CD4-positive, alpha-beta T cell treated with Interleukin-4 for 4 hours (primary cell): ENCODE results near the gene BCAS4.
"Not testable (repeated sequence)": the region's sequence is repeated elsewhere in the genome, so short reads cannot be mapped to it uniquely, and the experiment has no call there.

Experiments
- DNase-seq: peaks from one replicate; pipeline ENCODE4 v3.0.0-alpha.2; 2020

The BCAS4 gene

GRCh38 chr20:50881759-50882424 is 87.0 kb downstream of the BCAS4 start:
- not testable (repeated sequence) for DNase-seq

DNA sequence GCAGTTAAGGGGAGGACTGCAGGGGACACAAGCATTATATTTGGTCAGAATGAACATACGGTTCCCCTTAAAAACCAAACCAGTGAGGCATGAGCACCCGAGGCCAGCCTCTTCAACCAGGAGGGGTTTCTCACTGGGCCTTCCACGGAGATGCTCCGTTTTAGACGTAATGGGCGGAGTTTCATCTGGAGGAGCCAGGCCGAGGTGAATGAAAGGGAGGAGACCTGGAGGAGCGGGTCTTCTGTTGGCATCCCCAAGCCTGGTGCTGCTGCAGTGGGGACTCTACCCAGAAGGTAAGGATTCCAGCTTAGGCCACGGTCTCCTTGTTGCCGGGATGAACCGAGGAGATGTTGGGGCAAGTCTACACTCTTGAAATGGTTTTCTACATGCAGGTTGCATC is 89.0 kb downstream of the BCAS4 start:
- no peak for DNase-seq

GRCh38 chr20:50885068-50885467 is 90.2 kb downstream of the BCAS4 start:
- no peak for DNase-seq

DNA sequence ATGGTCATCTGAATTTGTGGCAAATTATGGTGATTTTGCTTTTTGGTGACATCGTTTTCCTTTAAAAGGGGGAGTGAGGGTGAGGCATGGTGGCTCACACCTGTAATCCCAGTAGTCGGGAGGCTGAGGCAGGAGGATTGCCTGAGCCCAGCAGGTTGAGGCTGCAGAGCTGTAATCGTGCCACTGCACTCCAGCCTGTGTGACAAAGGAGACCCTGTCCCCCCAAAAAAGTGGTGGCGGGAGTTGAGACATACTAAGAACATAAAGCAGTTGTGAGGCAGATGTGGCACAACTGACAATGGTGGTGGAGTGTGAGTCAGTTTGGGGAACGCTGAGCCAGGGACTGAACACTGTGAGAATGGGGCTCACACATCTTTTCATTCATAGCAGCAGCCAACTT is 90.9 kb downstream of the BCAS4 start:
- no peak for DNase-seq

DNA sequence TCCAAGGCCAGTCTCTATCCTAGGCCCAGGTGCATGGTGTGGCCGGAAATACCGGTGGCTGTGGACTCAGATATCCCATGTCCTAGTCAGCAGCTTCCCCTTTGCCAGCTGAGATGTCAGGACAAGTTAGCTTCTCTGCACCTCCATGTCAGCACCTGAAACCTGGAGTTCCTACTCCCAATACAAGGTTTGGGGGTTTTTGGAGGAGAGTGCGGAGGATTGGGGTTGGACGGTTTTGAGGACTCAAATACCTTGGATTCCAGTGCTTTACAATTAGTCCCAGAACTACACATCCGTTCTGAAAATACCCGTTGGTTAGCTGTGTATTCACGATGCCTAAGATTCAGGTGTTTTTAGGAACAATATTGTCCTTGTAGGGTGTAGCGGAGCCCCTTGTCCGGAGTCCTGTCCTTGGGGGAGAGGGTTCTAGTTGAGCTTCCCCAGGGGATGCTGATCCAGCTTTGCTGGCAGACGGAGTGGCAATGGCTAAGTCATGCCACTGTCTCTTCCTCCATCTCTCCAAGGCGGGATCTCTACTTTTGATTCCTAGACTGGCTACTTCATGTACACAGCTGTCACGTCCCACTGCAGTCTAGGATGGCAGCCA is 91.4 kb downstream of the BCAS4 start:
- DNase-seq, result no peak

- no peak for DNase-seq
Observed at GRCh38 chr20:50887576-50887975, 92.7 kb downstream of the BCAS4 start.

- no peak for DNase-seq
Observed at GRCh38 chr20:50891138-50891537, 96.3 kb downstream of the BCAS4 start.

- no peak for DNase-seq
Observed at GRCh38 chr20:50892394-50892793, 97.5 kb downstream of the BCAS4 start.

DNA sequence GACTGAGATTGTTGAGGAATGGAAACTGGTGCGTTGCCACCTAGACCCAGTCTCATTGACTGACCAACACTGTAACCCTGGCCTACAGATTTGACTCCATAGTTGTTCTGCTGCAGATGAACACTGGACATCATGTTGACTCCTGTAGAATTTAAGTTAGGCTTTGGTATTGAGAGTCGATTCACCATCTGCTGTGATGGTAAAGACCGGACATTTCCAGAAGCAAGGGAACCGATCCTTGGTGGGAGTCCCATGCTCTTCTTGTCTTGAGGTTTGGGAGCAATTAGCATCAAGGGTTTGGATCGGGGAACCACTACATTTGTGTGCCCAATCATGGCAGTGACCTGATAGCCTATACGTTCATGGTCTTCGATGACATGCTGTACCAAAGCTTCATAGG is 98.8 kb downstream of the BCAS4 start:
- DNase-seq, result no peak

DNA sequence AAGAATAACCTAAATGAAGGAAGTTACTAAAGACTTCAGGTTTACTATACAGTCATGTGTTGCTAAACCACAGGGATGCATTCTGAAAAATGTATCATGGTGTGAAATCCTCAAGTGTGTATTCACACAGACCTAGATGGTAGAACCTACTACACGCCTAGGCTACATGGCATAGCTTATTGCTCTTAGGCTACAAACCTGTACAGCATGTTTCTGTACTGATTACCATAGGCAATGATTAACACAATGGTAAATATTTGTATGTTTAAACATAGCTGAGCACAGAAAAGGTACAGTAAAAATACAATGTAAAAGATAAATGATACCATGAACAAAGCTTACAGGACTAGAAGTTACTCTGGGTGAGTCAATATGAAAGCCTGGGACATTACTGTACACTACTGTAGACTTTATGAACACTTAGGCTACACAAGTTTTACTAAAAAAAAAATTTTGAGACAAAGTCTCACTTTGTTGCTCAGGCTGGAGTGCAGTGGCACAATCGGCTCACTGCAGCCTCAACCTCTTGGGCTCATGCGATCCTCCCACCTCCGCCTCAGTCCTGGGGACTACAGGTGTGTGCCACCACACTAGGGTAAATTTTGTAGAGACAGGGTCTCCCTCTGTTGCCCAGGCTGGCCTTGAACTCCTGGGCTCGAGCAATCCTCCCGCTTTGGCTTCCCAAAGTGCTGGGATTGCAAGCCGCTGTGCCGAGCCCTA is 100.4 kb downstream of the BCAS4 start:
- DNase-seq, result no peak

- DNase-seq, result no peak
Observed at GRCh38 chr20:50898475-50898874, 103.6 kb downstream of the BCAS4 start.

DNA sequence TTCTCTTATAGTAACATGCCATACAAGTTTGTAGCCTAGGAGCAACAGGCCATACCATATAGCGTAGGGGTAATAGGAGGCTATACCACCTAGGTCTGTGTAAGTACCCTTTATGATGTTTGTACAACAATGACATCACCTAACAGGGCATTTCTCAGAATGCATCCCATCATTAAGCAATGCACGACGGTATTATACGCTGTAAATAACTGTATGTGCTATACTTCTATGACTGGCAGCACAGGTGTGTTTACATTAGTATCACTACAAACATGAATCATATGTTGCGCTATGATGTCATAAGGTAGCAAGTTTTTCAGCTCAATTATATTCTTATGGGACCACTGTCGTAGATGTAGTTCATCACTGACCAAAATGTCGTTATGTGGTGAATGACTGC is 105.4 kb downstream of the BCAS4 start:
- no peak for DNase-seq

DNA sequence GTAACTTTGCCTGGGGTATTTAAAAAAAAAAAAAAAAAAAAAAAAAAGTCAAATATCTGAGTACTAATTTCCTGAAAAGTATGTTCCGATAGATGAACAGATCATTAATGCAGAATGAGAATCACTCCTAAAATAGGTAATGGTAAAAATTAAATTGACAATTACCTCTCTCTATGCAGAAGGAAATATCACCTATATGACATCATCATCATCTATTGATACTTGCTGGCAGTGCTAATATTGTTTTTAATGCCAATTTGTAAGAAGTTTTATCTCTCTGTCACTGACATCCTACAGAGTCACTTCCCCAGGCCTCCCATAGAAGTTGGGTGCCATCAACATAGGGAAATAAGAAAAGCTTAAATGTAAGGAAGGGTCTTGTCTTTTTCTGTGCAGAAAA is 106.4 kb downstream of the BCAS4 start:
- DNase-seq, result no peak

DNA sequence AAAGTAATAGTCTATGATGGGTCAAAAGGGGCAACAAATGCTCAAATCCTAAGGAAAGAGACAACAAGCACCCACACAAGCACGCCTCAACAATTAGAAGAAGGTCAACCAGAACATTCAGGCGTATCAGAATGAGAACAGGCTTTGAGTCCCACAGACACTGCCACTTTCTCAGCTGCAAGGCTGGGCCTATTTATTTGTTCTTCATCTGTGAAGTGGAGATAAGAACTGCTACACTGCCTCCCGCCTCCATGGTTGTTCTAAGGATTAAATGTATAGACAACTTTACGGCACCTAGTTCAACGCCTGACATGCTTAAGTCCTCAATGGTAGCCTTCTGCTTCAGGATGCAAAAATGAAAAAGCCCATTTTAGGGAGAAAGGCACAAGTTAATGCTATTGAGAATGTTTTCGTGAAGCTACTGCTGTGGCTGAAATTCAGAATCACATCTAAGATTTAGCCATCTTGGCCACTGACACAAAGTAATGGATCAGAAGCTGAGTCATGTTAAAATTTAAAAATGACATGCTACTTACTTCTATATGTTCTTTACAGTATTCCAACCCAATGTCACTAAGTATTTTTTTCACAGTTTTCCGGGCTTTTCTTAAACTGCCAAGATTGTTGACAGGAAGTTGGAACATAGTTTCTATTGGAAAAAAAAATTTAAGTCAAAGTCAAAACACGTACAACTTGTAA is 108.6 kb downstream of the BCAS4 start:
- DNase-seq, result no peak

- DNase-seq, result no peak
Observed at GRCh38 chr20:50904067-50904570, 109.3 kb downstream of the BCAS4 start.

DNA sequence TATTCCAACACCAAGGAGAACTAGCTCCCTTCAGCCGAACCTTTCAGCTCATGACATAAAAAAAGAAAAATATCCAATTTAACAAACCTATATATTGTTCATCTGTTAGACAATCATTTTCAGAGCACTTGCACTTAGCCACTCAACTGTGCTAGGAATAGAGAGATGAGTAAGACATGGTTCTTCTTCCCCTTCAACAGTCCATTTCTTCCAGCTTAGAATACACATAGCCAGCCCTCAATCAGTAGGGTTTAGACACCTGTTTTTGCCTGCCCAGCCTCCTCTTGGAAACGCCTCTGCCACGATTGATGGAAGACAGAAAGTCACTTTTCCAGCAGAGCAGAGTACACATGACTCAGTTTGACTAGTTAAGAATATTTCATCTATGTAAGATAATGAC is 114.6 kb downstream of the BCAS4 start:
- DNase-seq, result no peak

DNA sequence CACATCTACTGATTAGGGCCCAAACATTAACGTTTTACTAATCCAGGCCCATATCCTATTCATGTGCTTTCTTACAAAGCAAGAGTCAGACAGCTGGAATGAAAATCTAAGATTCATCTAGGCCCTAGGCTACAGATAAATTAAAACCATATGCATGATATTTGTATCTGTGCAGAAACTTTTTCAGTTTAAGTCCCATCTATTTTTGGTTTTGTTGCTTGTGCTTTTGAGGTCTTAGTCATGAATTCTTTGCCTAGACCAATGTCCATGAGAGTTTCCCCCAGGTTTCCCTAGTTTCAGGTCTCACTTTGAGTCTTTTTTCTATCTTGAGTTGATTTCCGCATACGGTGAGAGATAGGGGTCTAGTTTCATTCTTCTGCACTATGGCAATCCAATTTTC is 116.2 kb downstream of the BCAS4 start:
- no peak for DNase-seq

DNA sequence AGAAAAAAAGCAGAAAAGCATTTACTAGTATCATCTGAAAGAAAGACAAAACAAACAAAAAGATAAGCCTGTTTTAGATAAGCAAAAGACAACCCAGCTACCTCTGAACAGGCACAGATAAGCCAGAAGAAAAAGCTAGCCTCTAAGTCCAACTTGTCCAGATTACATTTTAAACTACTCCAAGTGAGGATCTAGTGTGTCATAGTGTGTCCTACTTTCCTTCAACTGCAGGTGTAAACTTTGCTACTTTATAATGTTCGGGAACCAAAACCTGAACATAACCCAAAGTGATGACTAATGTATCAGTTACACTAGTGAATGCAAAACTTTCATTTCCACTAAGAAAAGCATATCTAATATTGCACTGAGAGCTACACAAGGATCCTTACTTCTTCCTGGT is 116.9 kb downstream of the BCAS4 start:
- no peak for DNase-seq

GRCh38 chr20:50913690-50914375 is 119.0 kb downstream of the BCAS4 start:
- DNase-seq, result no peak

DNA sequence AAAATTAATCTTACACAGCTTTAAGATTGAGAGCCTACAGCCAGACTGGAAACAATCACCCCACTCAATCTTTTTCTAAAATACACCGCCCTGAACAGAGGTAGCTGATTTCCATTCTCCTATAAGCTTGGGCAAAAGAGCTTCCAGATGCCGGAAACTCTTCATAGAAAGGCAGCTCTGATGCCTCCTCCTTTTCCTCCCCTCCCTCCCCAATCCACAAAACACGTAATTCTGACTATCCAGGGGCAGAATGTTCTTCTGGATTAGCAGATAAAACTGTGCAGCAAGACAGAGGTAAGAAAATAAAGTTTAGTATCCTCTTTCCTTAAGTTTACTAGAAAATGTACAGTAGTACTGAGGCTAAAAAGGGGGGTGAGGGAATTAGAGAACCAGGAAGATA is 120.6 kb downstream of the BCAS4 start:
- no peak for DNase-seq

GRCh38 chr20:50916257-50916656 is 121.4 kb downstream of the BCAS4 start:
- DNase-seq, result no peak

DNA sequence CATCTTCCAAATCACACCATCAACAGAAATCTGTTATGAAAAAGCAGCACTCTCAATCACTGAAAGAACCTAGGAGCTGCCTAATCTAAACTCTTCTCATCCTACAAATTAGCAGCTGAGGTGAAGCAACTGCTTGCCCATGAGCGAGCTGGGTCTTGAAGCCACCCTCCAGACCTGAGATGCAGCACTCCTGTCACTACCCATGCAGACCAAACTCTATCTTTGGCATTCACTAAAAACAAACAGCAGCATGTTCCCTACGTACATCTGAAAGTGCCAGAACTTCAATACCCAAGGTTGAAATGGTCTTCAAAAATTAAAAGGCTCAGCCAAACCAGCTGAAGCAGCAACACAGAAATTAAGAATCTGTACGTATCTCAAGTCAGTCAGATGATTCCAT is 122.1 kb downstream of the BCAS4 start:
- DNase-seq, result no peak

- no peak for DNase-seq
Observed at GRCh38 chr20:50918403-50918802, 123.5 kb downstream of the BCAS4 start.
